Astrocyte of the spinal cord (primary cell): ENCODE measurements around the gene MYH8.

Source experiments
- DNase-seq: peaks from one replicate; pipeline ENCODE4 v3.0.0; 2011; ENCODE audit warnings: low read depth, low spot score
- H3K4me3 ChIP-seq: 2 replicates; pipeline ENCODE4 v1.5.1; 2011; ENCODE audit warnings: low read depth, mild to moderate bottlenecking, low read length, moderate library complexity
- in situ Hi-C: cut with HindIII; loops from 2 replicates; pipeline ENCODE4 v1.10.0; 2017; ENCODE audit warnings: low sequenced_read_pairs
- TF ChIP-seq, protein P1 (sequence below): IDR thresholded peaks from 2 replicates; pipeline ENCODE4 v1.5.1; 2012; ENCODE audit warnings: low read depth, mild to moderate bottlenecking, low read length, inconsistent platforms

The MYH8 gene

GRCh38 chr17:10394201-10394887 is 27.4 kb downstream of the MYH8 start:
- DNase-seq = no peak
- no peak overlapping the region for H3K4me3 ChIP-seq
- in situ Hi-C loops = no loop called here
- TF ChIP-seq, protein P1, sequence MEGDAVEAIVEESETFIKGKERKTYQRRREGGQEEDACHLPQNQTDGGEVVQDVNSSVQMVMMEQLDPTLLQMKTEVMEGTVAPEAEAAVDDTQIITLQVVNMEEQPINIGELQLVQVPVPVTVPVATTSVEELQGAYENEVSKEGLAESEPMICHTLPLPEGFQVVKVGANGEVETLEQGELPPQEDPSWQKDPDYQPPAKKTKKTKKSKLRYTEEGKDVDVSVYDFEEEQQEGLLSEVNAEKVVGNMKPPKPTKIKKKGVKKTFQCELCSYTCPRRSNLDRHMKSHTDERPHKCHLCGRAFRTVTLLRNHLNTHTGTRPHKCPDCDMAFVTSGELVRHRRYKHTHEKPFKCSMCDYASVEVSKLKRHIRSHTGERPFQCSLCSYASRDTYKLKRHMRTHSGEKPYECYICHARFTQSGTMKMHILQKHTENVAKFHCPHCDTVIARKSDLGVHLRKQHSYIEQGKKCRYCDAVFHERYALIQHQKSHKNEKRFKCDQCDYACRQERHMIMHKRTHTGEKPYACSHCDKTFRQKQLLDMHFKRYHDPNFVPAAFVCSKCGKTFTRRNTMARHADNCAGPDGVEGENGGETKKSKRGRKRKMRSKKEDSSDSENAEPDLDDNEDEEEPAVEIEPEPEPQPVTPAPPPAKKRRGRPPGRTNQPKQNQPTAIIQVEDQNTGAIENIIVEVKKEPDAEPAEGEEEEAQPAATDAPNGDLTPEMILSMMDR = no peak

GRCh38 chr17:10392880-10393279 is 28.9 kb downstream of the MYH8 start:
- H3K4me3 ChIP-seq = no peak overlapping the region
- TF ChIP-seq, protein P1 = no peak
- in situ Hi-C loops = no loop called here
- DNase-seq = no peak

DNA sequence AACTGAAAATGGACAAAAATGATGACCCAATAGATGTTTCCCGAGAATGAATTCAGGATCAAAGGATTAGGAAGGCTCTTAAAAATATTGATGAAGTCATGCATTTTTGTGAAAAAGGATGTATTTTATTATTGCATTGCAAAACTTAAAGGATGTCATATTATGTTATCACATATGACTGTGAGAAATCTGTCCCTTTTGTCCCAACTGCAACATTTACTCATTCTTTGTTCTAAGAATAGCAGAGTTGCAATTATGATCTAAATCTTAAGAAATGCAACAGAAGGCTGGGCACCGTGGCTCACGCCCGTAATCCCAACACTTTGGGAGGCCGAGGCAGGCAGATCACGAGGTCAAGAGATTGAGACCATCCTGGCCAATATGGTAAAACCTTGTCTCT is 35.9 kb downstream of the MYH8 start:
- in situ Hi-C loops = no loop called here
- H3K4me3 ChIP-seq = no peak overlapping the region
- DNase-seq = no peak
- TF ChIP-seq, protein P1 = no peak

GRCh38 chr17:10384175-10384574 is 37.6 kb downstream of the MYH8 start:
- no peak for DNase-seq
- in situ Hi-C loops = no loop called here
- no peak overlapping the region for H3K4me3 ChIP-seq
- TF ChIP-seq, protein P1 = no peak

- DNase-seq = peak; percentile 33
- TF ChIP-seq, protein P1 = no peak
- in situ Hi-C loops = no loop called here
These were observed 40.9 kb downstream of the MYH8 start for GRCh38 chr17:10380631-10381408.

DNA sequence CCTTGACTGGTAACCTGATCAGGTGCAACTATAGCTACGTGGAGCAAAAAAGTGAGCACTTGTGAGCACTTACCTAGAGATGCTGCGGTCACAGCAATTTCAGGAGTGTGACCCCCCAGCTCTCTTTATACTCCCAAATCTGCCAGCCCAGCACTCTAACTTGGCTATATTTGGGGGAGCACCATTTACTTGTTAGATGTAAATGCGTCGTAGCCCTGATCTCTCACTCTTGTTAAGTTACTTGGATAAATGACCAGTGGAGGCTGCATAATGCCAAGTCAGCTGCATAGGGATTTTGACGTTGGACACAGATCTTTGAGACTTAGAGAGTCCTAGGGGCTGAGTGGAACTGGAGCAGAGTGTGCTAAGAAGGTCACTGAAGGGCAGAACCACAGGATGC is 48.8 kb downstream of the MYH8 start, which contains the start of gene MYH13:
Gene MYH13 (minus strand): TSS at position 101 of the 400 bp plus-strand sequence. CDS start 8,476 bp downstream, outside the sequence.
- in situ Hi-C loops = no loop called here

More at GRCh38 chr17:10380631-10381408, 40.9 kb downstream of the MYH8 start:
- no peak overlapping the region for H3K4me3 ChIP-seq

More for the DNA sequence above, 48.8 kb downstream of the MYH8 start, which contains the start of gene MYH13:
- DNase-seq = no peak
- TF ChIP-seq, protein P1 = no peak
- no peak within 1 kb of the TSS for H3K4me3 ChIP-seq
